Keratinocyte (primary cell): ENCODE data around the gene PJA2.

Source experiments
- EZH2 ChIP-seq: IDR thresholded peaks from one replicate; pipeline ENCODE4 v1.6.1; 2012; ENCODE audit warnings: inconsistent platforms, mild to moderate bottlenecking, low read length, moderate library complexity
- TF ChIP-seq, protein P1 (sequence below), 3 experiments: IDR thresholded peaks in 1 of 3; conservative IDR thresholded peaks in 1 of 3; optimal IDR thresholded peaks in 1 of 3; 2 replicates in 2 of 3; 3 replicates in 1 of 3; pipeline versions ENCODE3 to v1.5.1; 2011; ENCODE audit warnings: low read length in 3 of 3, mild to moderate bottlenecking in 3 of 3, moderate library complexity in 2 of 3, control low read depth in 1 of 3, inconsistent platforms in 1 of 3; ENCODE audit not compliant: insufficient read depth in 2 of 3; ENCODE audit errors: extremely low read depth in 1 of 3

DNA sequence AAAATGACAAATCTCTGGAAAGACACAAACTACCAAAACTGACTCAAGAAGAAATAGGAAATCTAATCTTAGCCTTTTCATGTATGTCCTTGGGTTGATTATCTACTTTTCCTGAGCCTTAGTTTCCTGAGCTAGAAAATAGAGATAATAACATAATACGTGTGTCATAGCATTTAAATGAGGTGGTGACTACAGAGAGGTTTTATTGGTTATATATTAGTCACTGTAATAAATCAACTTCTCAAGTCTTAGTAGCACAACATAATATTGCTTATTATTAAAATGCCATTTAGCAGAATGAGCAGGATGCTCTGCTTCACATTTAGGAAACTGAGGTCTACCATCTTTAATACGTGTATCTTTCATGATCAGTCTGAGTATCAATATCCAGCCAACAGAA, 7.1 kb upstream of the PJA2 start:
- TF ChIP-seq, protein P1, sequence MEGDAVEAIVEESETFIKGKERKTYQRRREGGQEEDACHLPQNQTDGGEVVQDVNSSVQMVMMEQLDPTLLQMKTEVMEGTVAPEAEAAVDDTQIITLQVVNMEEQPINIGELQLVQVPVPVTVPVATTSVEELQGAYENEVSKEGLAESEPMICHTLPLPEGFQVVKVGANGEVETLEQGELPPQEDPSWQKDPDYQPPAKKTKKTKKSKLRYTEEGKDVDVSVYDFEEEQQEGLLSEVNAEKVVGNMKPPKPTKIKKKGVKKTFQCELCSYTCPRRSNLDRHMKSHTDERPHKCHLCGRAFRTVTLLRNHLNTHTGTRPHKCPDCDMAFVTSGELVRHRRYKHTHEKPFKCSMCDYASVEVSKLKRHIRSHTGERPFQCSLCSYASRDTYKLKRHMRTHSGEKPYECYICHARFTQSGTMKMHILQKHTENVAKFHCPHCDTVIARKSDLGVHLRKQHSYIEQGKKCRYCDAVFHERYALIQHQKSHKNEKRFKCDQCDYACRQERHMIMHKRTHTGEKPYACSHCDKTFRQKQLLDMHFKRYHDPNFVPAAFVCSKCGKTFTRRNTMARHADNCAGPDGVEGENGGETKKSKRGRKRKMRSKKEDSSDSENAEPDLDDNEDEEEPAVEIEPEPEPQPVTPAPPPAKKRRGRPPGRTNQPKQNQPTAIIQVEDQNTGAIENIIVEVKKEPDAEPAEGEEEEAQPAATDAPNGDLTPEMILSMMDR (optimal IDR thresholded peaks at IDR 0.05 in 1 of 3, IDR thresholded peaks at IDR 0.05 in 1 of 3, conservative IDR thresholded peaks at IDR 0.05 in 1 of 3; ENCODE audit: extremely low read depth in 1 of 3, insufficient read depth in 2 of 3, low read length in 3 of 3) = no peak
- TF ChIP-seq EZH2 = no peak
